Measurements from ENCODE around the gene RAB1A. TPM values are rescaled to one million over a fixed set of nuclear protein-coding genes. Genes with fewer than 3 reads are reported as not detected.

The RAB1A gene
- total RNA-seq, 4 donors from 2014 or later, result 78.5 to 153 (median 103) TPM

GRCh38 chr2:65055422-65056214 is 74.3 kb downstream of the RAB1A start:
- Histone ChIP-seq H3K4me3 (peak overlapping the region; percentile 67 to 88), H3K4me1 (peaks cover 0 to 10% of the 10 kb centered on the region in 2 donors), H3K27me3 (no peaks in the 10 kb centered on the region), H3K9me3 (no peaks in the 10 kb centered on the region), H3K27ac (peak overlapping the region; percentile 69 to 95), H3K36me3 (no peaks in the 10 kb centered on the region)
- DNase-seq, result no peak
- intact Hi-C loops (cut with DNase I; ENCODE audit: low total_unique reads), result no loop called here
- TF ChIP-seq CTCF (IDR thresholded peaks at IDR 0.05) (no peak), POLR2A (IDR thresholded peaks at IDR 0.05) (no peak)

- intact Hi-C loops (cut with DNase I; ENCODE audit: low total_unique reads), result no loop called here
- Histone ChIP-seq H3K9me3 (no peaks in the 10 kb centered on the region), H3K27ac (no peak overlapping the region), H3K4me1 (peaks cover 0 to 5% of the 10 kb centered on the region in 2 donors), H3K27me3 (no peaks in the 10 kb centered on the region), H3K4me3 (no peak overlapping the region), H3K36me3 (no peaks in the 10 kb centered on the region)
- TF ChIP-seq POLR2A (IDR thresholded peaks at IDR 0.05) (no peak), CTCF (IDR thresholded peaks at IDR 0.05) (no peak)
- no peak for DNase-seq
Measured at GRCh38 chr2:65054749-65055421, 75.0 kb downstream of the RAB1A start.

GRCh38 chr2:65053199-65053598 is 76.7 kb downstream of the RAB1A start:
- Histone ChIP-seq H3K9me3 (no peaks in the 10 kb centered on the region), H3K4me3 (no peak overlapping the region), H3K4me1 (peaks cover 0 to 5% of the 10 kb centered on the region in 2 donors), H3K27ac (no peak overlapping the region), H3K27me3 (no peaks in the 10 kb centered on the region), H3K36me3 (no peaks in the 10 kb centered on the region)
- intact Hi-C loops (cut with DNase I; ENCODE audit: low total_unique reads), result no loop called here
- DNase-seq, result no peak
- TF ChIP-seq CTCF (IDR thresholded peaks at IDR 0.05) (no peak), POLR2A (IDR thresholded peaks at IDR 0.05) (no peak)

GRCh38 chr2:65050931-65051330 is 79.0 kb downstream of the RAB1A start:
- H3K4me3 ChIP-seq, result no peak overlapping the region
- H3K27ac ChIP-seq, result no peak overlapping the region
- no peaks in the 10 kb centered on the region for H3K36me3 ChIP-seq
- TF ChIP-seq CTCF (IDR thresholded peaks at IDR 0.05), result no peak
- no peak for TF ChIP-seq POLR2A (IDR thresholded peaks at IDR 0.05)
- peaks cover 0 to 5% of the 10 kb centered on the region in 2 donors for H3K4me1 ChIP-seq
- H3K27me3 ChIP-seq, result no peaks in the 10 kb centered on the region
- no peak for DNase-seq
- H3K9me3 ChIP-seq, result no peaks in the 10 kb centered on the region
- intact Hi-C loops (cut with DNase I; ENCODE audit: low total_unique reads), result no loop called here

- DNase-seq, result no peak
- no peak for TF ChIP-seq POLR2A (IDR thresholded peaks at IDR 0.05)
- no peak for TF ChIP-seq CTCF (IDR thresholded peaks at IDR 0.05)
- no peak overlapping the region for H3K4me3 ChIP-seq
- H3K36me3 ChIP-seq, result no peaks in the 10 kb centered on the region
- H3K27me3 ChIP-seq, result no peaks in the 10 kb centered on the region
- intact Hi-C loops (cut with DNase I; ENCODE audit: low total_unique reads), result no loop called here
- H3K4me1 ChIP-seq, result no peaks in the 10 kb centered on the region
- no peak overlapping the region for H3K27ac ChIP-seq
- H3K9me3 ChIP-seq, result no peaks in the 10 kb centered on the region
Measured at GRCh38 chr2:65049010-65049639, 80.8 kb downstream of the RAB1A start.

Data from uterus (tissue), 4 donors.